ENCODE data around the gene RGS8. TPM values are rescaled to one million over a fixed set of nuclear protein-coding genes. Genes with fewer than 3 reads are reported as not detected.

RGS8 gene, protein sequence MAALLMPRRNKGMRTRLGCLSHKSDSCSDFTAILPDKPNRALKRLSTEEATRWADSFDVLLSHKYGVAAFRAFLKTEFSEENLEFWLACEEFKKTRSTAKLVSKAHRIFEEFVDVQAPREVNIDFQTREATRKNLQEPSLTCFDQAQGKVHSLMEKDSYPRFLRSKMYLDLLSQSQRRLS
- not detected for polyA plus RNA-seq (2012; ENCODE audit: insufficient read length, low read depth)

DNA sequence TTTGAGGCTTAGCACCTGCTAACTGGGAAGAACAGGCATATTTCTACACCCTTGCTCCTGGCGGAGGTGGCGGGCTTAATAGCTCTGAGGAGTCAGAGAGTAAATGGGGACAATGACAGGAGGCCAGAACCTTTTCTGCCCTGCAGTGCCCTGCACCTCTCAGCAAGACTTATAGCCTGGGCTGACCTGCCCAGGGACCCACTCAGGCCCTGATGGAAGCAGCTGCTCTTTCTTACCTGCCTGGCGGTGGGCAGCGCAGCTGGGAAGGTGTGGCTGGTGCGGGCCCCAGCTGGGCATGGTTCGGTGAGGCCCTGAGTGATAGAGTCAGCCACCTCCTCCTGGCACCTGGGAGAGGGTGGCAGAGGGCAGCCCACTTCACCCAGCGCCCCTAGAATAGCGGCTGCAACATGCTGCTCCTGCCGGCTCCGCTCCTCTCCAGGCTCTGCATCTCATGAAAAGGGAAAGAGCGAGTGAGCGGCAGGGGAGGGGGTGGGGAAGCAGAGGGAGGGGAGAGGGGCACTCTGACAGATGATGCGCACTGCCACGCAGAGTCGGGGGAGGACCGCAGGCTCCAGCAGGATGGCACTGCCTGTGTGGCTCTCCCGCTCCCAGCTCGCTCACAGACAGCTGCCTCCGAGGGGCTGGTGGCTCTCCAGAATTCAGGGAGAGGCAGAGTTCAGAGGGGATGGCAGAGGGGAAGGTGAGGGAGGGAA, at the start of gene RGS8:
TSS of gene RGS8 (minus strand) at position 472 of the 713 bp plus-strand sequence. CDS start 14,938 bp downstream, outside the sequence.
- TF ChIP-seq FOXP2 (optimal IDR thresholded peaks at IDR 0.05; ENCODE audit: borderline replicate concordance, extremely low read depth, extremely low read length, insufficient read depth): no peak
- no peak for TF ChIP-seq POLR2AphosphoS5 (IDR thresholded peaks at IDR 0.05; ENCODE audit: low read depth, low read length)
- TF ChIP-seq REST (IDR thresholded peaks at IDR 0.05; ENCODE audit: insufficient read depth in 1 of 2, low read depth in 2 of 2, low read length in 2 of 2): no peak
- no peak for TF ChIP-seq TAF1 (IDR thresholded peaks at IDR 0.05; ENCODE audit: borderline replicate concordance, insufficient read depth, low read length)
- TF ChIP-seq SIN3A (IDR thresholded peaks at IDR 0.05; ENCODE audit: borderline replicate concordance, insufficient read depth, low read length): no peak

GRCh38 chr1:182731852-182732575, 47.6 kb upstream of the RGS8 start:
- no peak for TF ChIP-seq SIN3A (IDR thresholded peaks at IDR 0.05; ENCODE audit: borderline replicate concordance, insufficient read depth, low read length)
- no peak for TF ChIP-seq POLR2AphosphoS5 (IDR thresholded peaks at IDR 0.05; ENCODE audit: low read depth, low read length)
- TF ChIP-seq FOXP2 (optimal IDR thresholded peaks at IDR 0.05; ENCODE audit: borderline replicate concordance, extremely low read depth, extremely low read length, insufficient read depth): no peak
- no peak for TF ChIP-seq TAF1 (IDR thresholded peaks at IDR 0.05; ENCODE audit: borderline replicate concordance, insufficient read depth, low read length)
- TF ChIP-seq REST (IDR thresholded peaks at IDR 0.05; ENCODE audit: insufficient read depth in 1 of 2, low read depth in 2 of 2, low read length in 2 of 2): no peak

DNA sequence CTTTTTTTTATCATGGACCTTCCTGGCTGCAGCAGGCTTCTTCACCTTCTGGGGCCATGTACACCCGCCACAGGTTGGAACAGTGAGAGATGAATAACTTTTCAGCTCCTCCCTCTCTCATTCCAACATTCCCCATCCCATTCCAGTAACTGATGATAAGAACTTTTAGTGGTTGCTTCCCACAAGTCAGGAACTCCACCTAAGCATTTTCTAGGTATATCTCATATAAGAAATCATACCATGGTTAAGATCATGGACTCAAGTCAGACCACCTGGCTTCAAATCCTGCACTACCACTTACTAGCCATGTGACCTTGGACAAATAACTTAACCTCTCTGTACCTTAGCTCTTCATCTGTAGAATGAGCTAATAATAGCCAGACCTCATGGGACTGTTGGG, 42.5 kb upstream of the RGS8 start:
- TF ChIP-seq SIN3A (IDR thresholded peaks at IDR 0.05; ENCODE audit: borderline replicate concordance, insufficient read depth, low read length) (no peak), POLR2AphosphoS5 (IDR thresholded peaks at IDR 0.05; ENCODE audit: low read depth, low read length) (no peak)

DNA sequence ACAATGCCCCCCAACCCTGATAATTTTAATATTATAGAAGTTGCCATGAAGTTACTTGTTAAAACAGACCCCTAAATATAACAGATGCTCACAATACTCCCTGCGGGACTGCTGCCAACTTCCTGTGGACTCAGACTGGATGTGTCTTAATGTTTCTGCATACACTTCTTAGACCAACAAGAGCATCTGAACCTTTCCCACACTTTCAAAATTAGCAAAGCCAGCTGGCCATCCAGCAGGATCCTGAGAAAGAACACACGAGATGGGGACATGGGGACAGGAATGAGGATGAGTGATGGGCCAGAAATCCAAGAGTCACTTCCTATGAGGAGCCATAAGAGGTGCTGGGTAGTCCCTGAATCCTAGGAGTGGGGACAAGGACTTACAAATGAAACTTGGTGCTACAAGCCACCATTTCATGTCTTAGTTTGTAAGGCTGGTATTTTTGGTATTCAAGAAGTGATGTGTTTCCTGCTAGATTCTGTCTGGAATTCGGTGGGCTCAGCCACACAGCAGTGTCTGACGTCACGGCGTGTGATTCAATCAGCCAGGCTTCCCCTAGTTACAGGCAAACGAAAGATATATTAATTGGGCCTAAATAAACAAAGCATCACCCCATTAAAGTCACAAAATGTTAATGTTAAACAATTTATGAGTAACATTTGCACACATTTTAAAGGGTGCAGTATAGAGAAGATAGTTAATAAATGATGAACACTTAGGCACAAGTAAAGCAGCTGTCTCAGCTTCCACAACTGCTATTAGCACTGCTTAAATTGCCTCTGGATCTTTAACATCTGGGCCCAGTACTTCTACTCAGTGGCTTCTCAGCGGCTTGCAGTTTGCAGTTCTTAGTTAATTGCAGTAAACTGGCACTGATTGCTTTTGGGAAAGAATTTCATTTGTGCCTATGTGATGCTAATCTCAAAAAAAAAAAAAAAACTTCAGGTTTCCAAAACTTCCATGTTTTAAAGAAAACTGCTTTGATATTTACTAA, 41.2 kb upstream of the RGS8 start:
- TF ChIP-seq REST (IDR thresholded peaks at IDR 0.05; ENCODE audit: insufficient read depth in 1 of 2, low read depth in 2 of 2, low read length in 2 of 2): no peak
- TF ChIP-seq POLR2AphosphoS5 (IDR thresholded peaks at IDR 0.05; ENCODE audit: low read depth, low read length): no peak
- no peak for TF ChIP-seq FOXP2 (optimal IDR thresholded peaks at IDR 0.05; ENCODE audit: borderline replicate concordance, extremely low read depth, extremely low read length, insufficient read depth)
- no peak for TF ChIP-seq TAF1 (IDR thresholded peaks at IDR 0.05; ENCODE audit: borderline replicate concordance, insufficient read depth, low read length)
- no peak for TF ChIP-seq SIN3A (IDR thresholded peaks at IDR 0.05; ENCODE audit: borderline replicate concordance, insufficient read depth, low read length)

DNA sequence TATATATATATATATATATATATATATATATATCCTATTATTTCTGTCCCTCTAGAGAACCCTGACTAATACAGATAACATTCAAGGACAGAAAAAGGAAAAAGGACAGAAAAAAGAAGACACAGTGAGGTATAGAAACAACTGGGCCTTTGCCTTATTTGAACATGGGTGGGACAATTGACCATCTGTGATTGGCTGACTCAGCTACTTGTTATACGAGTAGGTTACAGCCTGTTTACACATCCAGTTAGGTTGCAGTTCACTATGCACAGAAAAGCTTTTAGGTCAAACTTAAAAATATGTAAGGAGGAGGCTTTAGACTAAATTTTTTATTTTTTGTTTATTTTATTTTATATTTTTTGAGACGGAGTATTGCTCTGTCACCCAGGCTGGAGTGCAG, 39.8 kb upstream of the RGS8 start:
- TF ChIP-seq SIN3A (IDR thresholded peaks at IDR 0.05; ENCODE audit: borderline replicate concordance, insufficient read depth, low read length) (no peak), REST (IDR thresholded peaks at IDR 0.05; ENCODE audit: insufficient read depth in 1 of 2, low read depth in 2 of 2, low read length in 2 of 2) (no peak), POLR2AphosphoS5 (IDR thresholded peaks at IDR 0.05; ENCODE audit: low read depth, low read length) (no peak), TAF1 (IDR thresholded peaks at IDR 0.05; ENCODE audit: borderline replicate concordance, insufficient read depth, low read length) (no peak), FOXP2 (optimal IDR thresholded peaks at IDR 0.05; ENCODE audit: borderline replicate concordance, extremely low read depth, extremely low read length, insufficient read depth) (no peak)

Measured in PFSK-1 (cell line).